ENCODE measurements around the gene CADM4.
A peak's percentile ranks its signal among the peaks of the same experiment; 100 is the strongest.

CADM4 gene

GRCh38 chr19:43586346-43586745 lies 53.3 kb downstream of the CADM4 start:
- DNase-seq, result no peak
- no peak overlapping the region for H3K4me3 ChIP-seq (ENCODE audit: insufficient read depth in 1 of 2, low read depth in 1 of 2, low read length in 2 of 2)
- no peak overlapping the region for H2BK120ac ChIP-seq (ENCODE audit: low read depth, low read length)
- WGBS, result 100% methylated on average over 2 of the region's 2 CpGs
- no peak overlapping the region for H3K27ac ChIP-seq (ENCODE audit: low read length, poor library complexity, severe bottlenecking)
- H3K36me3 ChIP-seq (ENCODE audit: control insufficient read depth in 1 of 2, insufficient read depth in 2 of 2, low read depth in 1 of 2, low read length in 2 of 2), result peaks cover 28 to 56% of the 10 kb centered on the region in 2 experiments
- no peak overlapping the region for H2AFZ ChIP-seq (ENCODE audit: low read depth, low read length)
- H3K4me1 ChIP-seq (ENCODE audit: control insufficient read depth, insufficient read depth, low read depth, low read length), result peaks cover 10% of the 10 kb centered on the region
- peaks cover 27% of the 10 kb centered on the region for H3K79me1 ChIP-seq (replicated peaks; ENCODE audit: low read length, poor library complexity, severe bottlenecking)
- H4K91ac ChIP-seq (ENCODE audit: low read length), result no peak overlapping the region
- no peak overlapping the region for H3K18ac ChIP-seq (ENCODE audit: low read depth in 1 of 2, low read length in 2 of 2)
- no peak overlapping the region for H3K4me2 ChIP-seq (ENCODE audit: low read length, poor library complexity, severe bottlenecking)
- no peak overlapping the region for H2AK5ac ChIP-seq (ENCODE audit: low read length, severe bottlenecking)
- H4K8ac ChIP-seq (ENCODE audit: low read length), result no peak overlapping the region
- no peak overlapping the region for H2BK12ac ChIP-seq (ENCODE audit: low read length in 2 of 2)
- H3K27me3 ChIP-seq (ENCODE audit: control insufficient read depth in 1 of 2, insufficient read depth in 1 of 2, low read length in 2 of 2), result no peaks in the 10 kb centered on the region
- H2BK5ac ChIP-seq (ENCODE audit: low read depth, low read length, poor library complexity, severe bottlenecking), result no peak overlapping the region
- H3K23ac ChIP-seq (ENCODE audit: low read length in 2 of 2), result no peak overlapping the region
- H3K9me3 ChIP-seq (ENCODE audit: control insufficient read depth, low read length), result no peaks in the 10 kb centered on the region
- H3K4ac ChIP-seq (ENCODE audit: low read depth in 1 of 2, low read length in 2 of 2), result no peak overlapping the region
- no peak overlapping the region for H3K14ac ChIP-seq (ENCODE audit: low read length in 2 of 2)
- no peak overlapping the region for H3K9ac ChIP-seq (ENCODE audit: low read length)
- H2BK15ac ChIP-seq (ENCODE audit: low read depth, poor library complexity, severe bottlenecking), result no peak overlapping the region

- H3K18ac ChIP-seq (ENCODE audit: low read depth in 1 of 2, low read length in 2 of 2), result no peak overlapping the region
- H3K79me1 ChIP-seq (replicated peaks; ENCODE audit: low read length, poor library complexity, severe bottlenecking), result peaks cover 20% of the 10 kb centered on the region
- H3K36me3 ChIP-seq (ENCODE audit: control insufficient read depth in 1 of 2, insufficient read depth in 2 of 2, low read depth in 1 of 2, low read length in 2 of 2), result peaks cover 12 to 37% of the 10 kb centered on the region in 2 experiments
- H3K27ac ChIP-seq (ENCODE audit: low read length, poor library complexity, severe bottlenecking), result peak overlapping the region; percentile 81
- no peak overlapping the region for H4K91ac ChIP-seq (ENCODE audit: low read length)
- H3K27me3 ChIP-seq (ENCODE audit: control insufficient read depth in 1 of 2, insufficient read depth in 1 of 2, low read length in 2 of 2), result no peaks in the 10 kb centered on the region
- H2AFZ ChIP-seq (ENCODE audit: low read depth, low read length), result no peak overlapping the region
- WGBS, result 100% methylated on average over 1 of the region's 1 CpG
- H3K9me3 ChIP-seq (ENCODE audit: control insufficient read depth, low read length), result no peaks in the 10 kb centered on the region
- H2AK5ac ChIP-seq (ENCODE audit: low read length, severe bottlenecking), result peak overlapping the region; percentile 26
- no peak overlapping the region for H2BK120ac ChIP-seq (ENCODE audit: low read depth, low read length)
- no peak overlapping the region for H3K4ac ChIP-seq (ENCODE audit: low read depth in 1 of 2, low read length in 2 of 2)
- H2BK15ac ChIP-seq (ENCODE audit: low read depth, poor library complexity, severe bottlenecking), result peak overlapping the region; percentile 49
- H4K8ac ChIP-seq (ENCODE audit: low read length), result no peak overlapping the region
- H2BK12ac ChIP-seq (ENCODE audit: low read length in 2 of 2), result no peak overlapping the region
- H2BK5ac ChIP-seq (ENCODE audit: low read depth, low read length, poor library complexity, severe bottlenecking), result peak overlapping the region; percentile 9
- no peak overlapping the region for H3K9ac ChIP-seq (ENCODE audit: low read length)
- no peak overlapping the region for H3K14ac ChIP-seq (ENCODE audit: low read length in 2 of 2)
- H3K4me3 ChIP-seq (ENCODE audit: insufficient read depth in 1 of 2, low read depth in 1 of 2, low read length in 2 of 2), result no peak overlapping the region
- H3K4me1 ChIP-seq (ENCODE audit: control insufficient read depth, insufficient read depth, low read depth, low read length), result peaks cover 10% of the 10 kb centered on the region
- DNase-seq, result no peak
- H3K4me2 ChIP-seq (ENCODE audit: low read length, poor library complexity, severe bottlenecking), result peak overlapping the region; percentile 14
- no peak overlapping the region for H3K23ac ChIP-seq (ENCODE audit: low read length in 2 of 2)
Observed at GRCh38 chr19:43584484-43584883, 55.2 kb downstream of the CADM4 start.

GRCh38 chr19:43582495-43582894 lies 57.2 kb downstream of the CADM4 start:
- Histone ChIP-seq H3K18ac (ENCODE audit: low read depth in 1 of 2, low read length in 2 of 2) (no peak overlapping the region), H3K79me1 (replicated peaks; ENCODE audit: low read length, poor library complexity, severe bottlenecking) (peaks cover 16% of the 10 kb centered on the region), H2BK5ac (ENCODE audit: low read depth, low read length, poor library complexity, severe bottlenecking) (no peak overlapping the region), H3K27me3 (ENCODE audit: control insufficient read depth in 1 of 2, insufficient read depth in 1 of 2, low read length in 2 of 2) (no peaks in the 10 kb centered on the region), H3K4me3 (ENCODE audit: insufficient read depth in 1 of 2, low read depth in 1 of 2, low read length in 2 of 2) (no peak overlapping the region), H3K23ac (ENCODE audit: low read length in 2 of 2) (no peak overlapping the region), H3K9me3 (ENCODE audit: control insufficient read depth, low read length) (no peaks in the 10 kb centered on the region), H2BK15ac (ENCODE audit: low read depth, poor library complexity, severe bottlenecking) (no peak overlapping the region), H3K4ac (ENCODE audit: low read depth in 1 of 2, low read length in 2 of 2) (no peak overlapping the region), H3K4me2 (ENCODE audit: low read length, poor library complexity, severe bottlenecking) (no peak overlapping the region), H2BK120ac (ENCODE audit: low read depth, low read length) (no peak overlapping the region), H4K91ac (ENCODE audit: low read length) (no peak overlapping the region), H2AK5ac (ENCODE audit: low read length, severe bottlenecking) (no peak overlapping the region), H3K36me3 (ENCODE audit: control insufficient read depth in 1 of 2, insufficient read depth in 2 of 2, low read depth in 1 of 2, low read length in 2 of 2) (peaks cover 6 to 28% of the 10 kb centered on the region in 2 experiments), H3K9ac (ENCODE audit: low read length) (no peak overlapping the region), H3K14ac (ENCODE audit: low read length in 2 of 2) (no peak overlapping the region), H3K4me1 (ENCODE audit: control insufficient read depth, insufficient read depth, low read depth, low read length) (peaks cover 12% of the 10 kb centered on the region), H4K8ac (ENCODE audit: low read length) (no peak overlapping the region), H3K27ac (ENCODE audit: low read length, poor library complexity, severe bottlenecking) (no peak overlapping the region), H2AFZ (ENCODE audit: low read depth, low read length) (no peak overlapping the region), H2BK12ac (ENCODE audit: low read length in 2 of 2) (no peak overlapping the region)
- 100% methylated on average over 2 of the region's 2 CpGs for WGBS
- DNase-seq, result no peak

- H3K4me3 ChIP-seq (ENCODE audit: insufficient read depth in 1 of 2, low read depth in 1 of 2, low read length in 2 of 2), result peak overlapping the region in 1 of 2 experiments; percentile 77
- H3K23ac ChIP-seq (ENCODE audit: low read length in 2 of 2), result no peak overlapping the region
- H2BK5ac ChIP-seq (ENCODE audit: low read depth, low read length, poor library complexity, severe bottlenecking), result no peak overlapping the region
- H2AK5ac ChIP-seq (ENCODE audit: low read length, severe bottlenecking), result no peak overlapping the region
- no peak overlapping the region for H3K4me2 ChIP-seq (ENCODE audit: low read length, poor library complexity, severe bottlenecking)
- no peaks in the 10 kb centered on the region for H3K9me3 ChIP-seq (ENCODE audit: control insufficient read depth, low read length)
- 86% methylated on average over 7 of the region's 7 CpGs for WGBS
- peaks cover 2 to 19% of the 10 kb centered on the region in 2 experiments for H3K36me3 ChIP-seq (ENCODE audit: control insufficient read depth in 1 of 2, insufficient read depth in 2 of 2, low read depth in 1 of 2, low read length in 2 of 2)
- H3K14ac ChIP-seq (ENCODE audit: low read length in 2 of 2), result no peak overlapping the region
- H4K8ac ChIP-seq (ENCODE audit: low read length), result no peak overlapping the region
- no peak overlapping the region for H2BK15ac ChIP-seq (ENCODE audit: low read depth, poor library complexity, severe bottlenecking)
- H3K18ac ChIP-seq (ENCODE audit: low read depth in 1 of 2, low read length in 2 of 2), result no peak overlapping the region
- H3K79me1 ChIP-seq (replicated peaks; ENCODE audit: low read length, poor library complexity, severe bottlenecking), result peaks cover 18% of the 10 kb centered on the region
- H3K4me1 ChIP-seq (ENCODE audit: control insufficient read depth, insufficient read depth, low read depth, low read length), result peaks cover 12% of the 10 kb centered on the region
- no peak overlapping the region for H2BK120ac ChIP-seq (ENCODE audit: low read depth, low read length)
- H3K4ac ChIP-seq (ENCODE audit: low read depth in 1 of 2, low read length in 2 of 2), result no peak overlapping the region
- H3K27ac ChIP-seq (ENCODE audit: low read length, poor library complexity, severe bottlenecking), result no peak overlapping the region
- H2BK12ac ChIP-seq (ENCODE audit: low read length in 2 of 2), result no peak overlapping the region
- DNase-seq, result no peak
- H4K91ac ChIP-seq (ENCODE audit: low read length), result no peak overlapping the region
- no peaks in the 10 kb centered on the region for H3K27me3 ChIP-seq (ENCODE audit: control insufficient read depth in 1 of 2, insufficient read depth in 1 of 2, low read length in 2 of 2)
- peak overlapping the region; percentile 97 for H3K9ac ChIP-seq (ENCODE audit: low read length)
- no peak overlapping the region for H2AFZ ChIP-seq (ENCODE audit: low read depth, low read length)
Observed at GRCh38 chr19:43581467-43581866, 58.2 kb downstream of the CADM4 start.

Measured in mesenchymal stem cell (in vitro differentiated cells and primary cell).